Activated CD8-positive, alpha-beta T cell treated with anti-CD3 and anti-CD28 coated beads for 36 hours (primary cell): ENCODE measurements around the gene S100A3. TPM values are rescaled to one million over a fixed set of nuclear protein-coding genes. Genes with fewer than 3 reads are reported as not detected.
"Not testable (repeated sequence)": the region's sequence is repeated elsewhere in the genome, so short reads cannot be mapped to it uniquely, and the experiment has no call there.

Source experiments
- ATAC-seq: fragments of 200-7000 bp; cut with Tn5 transposase; one replicate; pipeline ENCODE4 v1.10.0; 2021; ENCODE audit warnings: mild to moderate bottlenecking, moderate library complexity
- CTCF ChIA-PET: fragments of 350-600 bp; sonication (Branson Sonifier 250); formaldehyde crosslinking; loops from one replicate; lab custom pipeline; 2021; ENCODE audit warnings: antibody characterized with exemption; lab: Charles Lee
- POLR2A ChIA-PET: fragments of 350-600 bp; sonication (Branson Sonifier 250); formaldehyde crosslinking; loops from one replicate; lab custom pipeline; 2021; ENCODE audit warnings: antibody characterized with exemption; lab: Charles Lee
- DNase-seq: peaks from one replicate; pipeline ENCODE4 v3.0.0-alpha.2; 2020
- H3K27ac Mint-ChIP-seq: one replicate; pipeline ENCODE4 v1.8.0; 2021; ENCODE audit warnings: mild to moderate bottlenecking, mixed read lengths
- H3K27me3 Mint-ChIP-seq: one replicate; pipeline ENCODE4 v1.8.0; 2021; ENCODE audit warnings: mixed read lengths
- H3K36me3 Mint-ChIP-seq: one replicate; pipeline ENCODE4 v1.8.0; 2021; ENCODE audit warnings: low read depth, mixed read lengths
- H3K4me1 Mint-ChIP-seq: one replicate; pipeline ENCODE4 v1.8.0; 2021; ENCODE audit warnings: low read depth, mixed read lengths
- H3K4me3 Mint-ChIP-seq: one replicate; pipeline ENCODE4 v1.8.0; 2021; ENCODE audit warnings: mild to moderate bottlenecking, moderate library complexity, mixed read lengths
- H3K9me3 Mint-ChIP-seq: one replicate; pipeline ENCODE4 v1.8.0; 2021; ENCODE audit warnings: mixed read lengths
- CTCF ChIP-seq: fragments of 200-600 bp; IDR thresholded peaks from one replicate; pipeline ENCODE4 v1.8.0; 2022; ENCODE audit warnings: antibody characterized with exemption, mild to moderate bottlenecking
- intact Hi-C: fragments of 100-400 bp; cut with micrococcal nuclease; formaldehyde crosslinking; loops from one replicate; pipeline ENCODE4 v1.10.0; 2022
- total RNA-seq, 2 experiments: library from RNA; stranded (reverse); gene quantifications; one replicate each; pipeline ENCODE4 v1.2.3, GENCODE V29; 2021

Gene S100A3
- total RNA-seq, 2 experiments from 2014 or later, result not detected

- Mint-ChIP-seq H3K4me1 (no peaks in the 10 kb centered on the region), H3K4me3 (no peak overlapping the region), H3K27ac (no peak overlapping the region), H3K36me3 (no peaks in the 10 kb centered on the region), H3K9me3 (no peaks in the 10 kb centered on the region), H3K27me3 (peaks cover 3% of the 10 kb centered on the region)
- ATAC-seq (no peak), DNase-seq (no peak)
- CTCF ChIA-PET, result interaction anchor here (0.7 to 1.6 kb wide), 2 partner anchors 33 to 73 kb away, joined by 3 to 5 read pairs; no protein-coding TSS in a partner anchor
- no peak for TF ChIP-seq CTCF
- POLR2A ChIA-PET, result no interaction called here
- intact Hi-C loops, result no loop called here
Observed at GRCh38 chr1:153583976-153584375, 34.9 kb upstream of the S100A3 start.

- H3K4me1 Mint-ChIP-seq, H3K4me3 Mint-ChIP-seq, H3K27ac Mint-ChIP-seq, POLR2A ChIA-PET, intact Hi-C loops, ATAC-seq, H3K9me3 Mint-ChIP-seq, CTCF ChIA-PET, H3K27me3 Mint-ChIP-seq, H3K36me3 Mint-ChIP-seq, DNase-seq: not testable (repeated sequence)
Observed at GRCh38 chr1:153583514-153583913, 34.5 kb upstream of the S100A3 start.

DNA sequence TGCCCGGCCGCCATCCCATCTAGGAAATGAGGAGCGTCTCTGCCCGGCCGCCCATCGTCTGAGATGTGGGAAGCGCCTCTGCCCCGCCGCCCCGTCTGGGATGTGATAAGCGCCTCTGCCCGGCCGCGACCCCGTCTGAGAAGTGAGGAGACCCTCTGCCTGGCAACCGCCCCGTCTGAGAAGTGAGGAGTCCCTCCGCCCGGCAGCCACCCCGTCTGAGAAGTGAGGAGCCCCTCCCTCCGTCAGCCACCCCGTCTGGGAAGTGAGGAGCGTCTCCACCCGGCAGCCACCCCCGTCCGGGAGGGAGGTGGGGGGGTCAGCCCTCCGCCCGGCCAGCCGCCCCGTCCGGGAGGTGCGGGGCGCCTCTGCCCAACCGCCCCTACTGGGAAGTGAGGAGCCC lies 33.8 kb upstream of the S100A3 start:
- intact Hi-C loops, H3K4me3 Mint-ChIP-seq, H3K9me3 Mint-ChIP-seq, H3K27me3 Mint-ChIP-seq, ATAC-seq, POLR2A ChIA-PET, H3K36me3 Mint-ChIP-seq, H3K4me1 Mint-ChIP-seq, DNase-seq, H3K27ac Mint-ChIP-seq: not testable (repeated sequence)
- CTCF ChIA-PET, result interaction anchor here (1.1 kb wide), 1 partner anchor 116 kb away, joined by 3 read pairs; no protein-coding TSS in a partner anchor

DNA sequence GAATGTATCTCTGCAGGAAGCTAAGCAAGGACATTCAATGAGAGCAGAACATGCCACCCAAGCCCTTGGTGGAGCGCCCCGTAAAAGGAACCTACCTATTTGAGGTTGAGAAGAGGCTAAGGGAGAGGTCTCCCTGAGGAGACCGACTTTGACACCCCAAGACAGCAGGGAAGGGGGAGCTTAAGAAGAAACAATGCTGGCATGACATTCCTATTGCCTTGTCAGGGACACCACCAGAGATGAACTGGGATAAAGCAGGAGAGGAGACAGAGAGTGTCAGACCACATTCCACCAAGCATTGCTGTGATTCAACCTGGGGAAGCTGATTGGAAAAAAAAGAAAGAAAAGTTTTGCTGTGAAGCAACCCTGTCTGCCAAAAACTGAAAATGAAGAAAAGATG lies 29.9 kb upstream of the S100A3 start:
- TF ChIP-seq CTCF, result no peak
- no peaks in the 10 kb centered on the region for H3K9me3 Mint-ChIP-seq
- H3K4me1 Mint-ChIP-seq, result no peaks in the 10 kb centered on the region
- DNase-seq (no peak), ATAC-seq (no peak)
- ChIA-PET CTCF (interaction anchor here (0.8 to 2.8 kb wide), 4 partner anchors 11 to 68 kb away, joined by 3 to 14 read pairs (median 12); partner anchors contain the start of gene S100A14), POLR2A (no interaction called here)
- H3K4me3 Mint-ChIP-seq, result no peak overlapping the region
- no peaks in the 10 kb centered on the region for H3K36me3 Mint-ChIP-seq
- intact Hi-C loops, result no loop called here
- H3K27ac Mint-ChIP-seq, result no peak overlapping the region
- peaks cover 20% of the 10 kb centered on the region for H3K27me3 Mint-ChIP-seq

- no peak for DNase-seq
Observed at GRCh38 chr1:153578490-153578889, 29.4 kb upstream of the S100A3 start.

More at GRCh38 chr1:153578490-153578889, 29.4 kb upstream of the S100A3 start:
- ATAC-seq, result no peak
- no peaks in the 10 kb centered on the region for H3K9me3 Mint-ChIP-seq
- H3K4me3 Mint-ChIP-seq, result no peak overlapping the region
- no peak overlapping the region for H3K27ac Mint-ChIP-seq
- H3K27me3 Mint-ChIP-seq, result peaks cover 20% of the 10 kb centered on the region
- intact Hi-C loops, result no loop called here
- POLR2A ChIA-PET, result no interaction called here
- TF ChIP-seq CTCF, result no peak
- no peaks in the 10 kb centered on the region for H3K4me1 Mint-ChIP-seq
- CTCF ChIA-PET, result interaction anchor here (0.8 to 2.8 kb wide), 6 partner anchors 10 to 68 kb away, joined by 3 to 14 read pairs (median 10); partner anchors contain the start of gene S100A14
- H3K36me3 Mint-ChIP-seq, result no peaks in the 10 kb centered on the region
